SK-N-MC (cell line): Measurements from ENCODE around the gene TMEM156.

Source experiments
- EZH2 ChIP-seq: fragments of 200-600 bp; sonication (generic); IDR thresholded peaks from one replicate; pipeline ENCODE4 v1.6.1; 2017; ENCODE audit warnings: antibody characterized with exemption
- POLR2AphosphoS5 ChIP-seq: IDR thresholded peaks from 2 replicates; pipeline ENCODE4 v1.6.1; 2012; ENCODE audit warnings: mild to moderate bottlenecking, low read depth, low read length, borderline replicate concordance

DNA sequence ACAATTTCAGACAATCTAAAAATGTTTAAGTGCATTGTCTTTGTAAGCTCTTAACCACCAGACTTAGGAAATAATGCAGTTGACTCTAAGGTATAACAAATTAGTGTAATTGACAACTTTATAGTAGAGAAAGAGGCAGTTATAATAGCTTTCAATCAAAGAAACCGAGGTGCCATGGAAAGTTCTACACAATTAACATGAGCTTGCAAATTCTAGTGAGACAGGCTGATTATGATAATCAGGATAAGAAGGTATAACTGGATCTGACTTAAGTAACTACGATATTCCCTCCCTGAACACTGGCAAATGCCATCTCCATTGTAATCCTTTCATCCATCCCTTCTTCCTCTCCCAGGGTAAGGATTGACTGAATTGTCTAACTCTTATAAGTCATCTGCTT, 18.4 kb upstream of the TMEM156 start:
- TF ChIP-seq POLR2AphosphoS5, result no peak
- no peak for TF ChIP-seq EZH2
